GM10266 (cell line): ENCODE measurements around the gene COG5.

Experiments used
- DNase-seq: peaks from one replicate; pipeline ENCODE4 v3.0.0; 2012; ENCODE audit errors: extremely low spot score
- CTCF ChIP-seq: IDR thresholded peaks from 2 replicates; pipeline ENCODE4 v1.5.1; 2012; ENCODE audit warnings: mild to moderate bottlenecking, low read depth; ENCODE audit not compliant: control insufficient read depth, insufficient read depth; ENCODE audit errors: missing control alignments

COG5 gene

GRCh38 chr7:107394831-107395230 lies 168.9 kb downstream of the COG5 start:
- no peak for DNase-seq
- no peak for TF ChIP-seq CTCF

- DNase-seq, result no peak
Observed at GRCh38 chr7:107394276-107394675, 169.4 kb downstream of the COG5 start.

DNA sequence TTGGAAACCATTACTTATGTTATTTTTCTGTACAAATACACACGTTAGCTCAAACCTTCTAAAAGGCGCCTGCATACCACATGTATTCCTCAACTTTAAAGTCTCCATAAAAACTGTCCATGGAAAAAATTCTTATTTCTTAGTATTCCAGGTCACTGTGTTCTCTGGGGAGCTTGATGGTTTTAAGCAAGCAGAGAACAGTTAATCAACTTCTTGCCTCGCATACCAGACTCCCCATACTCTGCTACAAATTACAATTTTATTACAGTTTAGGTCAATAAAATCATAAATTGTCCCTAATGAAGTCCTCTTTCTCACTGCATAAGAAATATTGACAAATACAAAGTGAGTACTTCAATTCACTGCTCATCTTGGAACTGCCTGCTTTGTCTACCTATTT lies 170.9 kb downstream of the COG5 start:
- TF ChIP-seq CTCF, result no peak
- no peak for DNase-seq

More at GRCh38 chr7:107394276-107394675, 169.4 kb downstream of the COG5 start:
- no peak for TF ChIP-seq CTCF

- no peak for DNase-seq
- TF ChIP-seq CTCF, result no peak
Observed at GRCh38 chr7:107390916-107391315, 172.8 kb downstream of the COG5 start.

- no peak for DNase-seq
- no peak for TF ChIP-seq CTCF
Observed at GRCh38 chr7:107388604-107389003, 175.1 kb downstream of the COG5 start.

DNA sequence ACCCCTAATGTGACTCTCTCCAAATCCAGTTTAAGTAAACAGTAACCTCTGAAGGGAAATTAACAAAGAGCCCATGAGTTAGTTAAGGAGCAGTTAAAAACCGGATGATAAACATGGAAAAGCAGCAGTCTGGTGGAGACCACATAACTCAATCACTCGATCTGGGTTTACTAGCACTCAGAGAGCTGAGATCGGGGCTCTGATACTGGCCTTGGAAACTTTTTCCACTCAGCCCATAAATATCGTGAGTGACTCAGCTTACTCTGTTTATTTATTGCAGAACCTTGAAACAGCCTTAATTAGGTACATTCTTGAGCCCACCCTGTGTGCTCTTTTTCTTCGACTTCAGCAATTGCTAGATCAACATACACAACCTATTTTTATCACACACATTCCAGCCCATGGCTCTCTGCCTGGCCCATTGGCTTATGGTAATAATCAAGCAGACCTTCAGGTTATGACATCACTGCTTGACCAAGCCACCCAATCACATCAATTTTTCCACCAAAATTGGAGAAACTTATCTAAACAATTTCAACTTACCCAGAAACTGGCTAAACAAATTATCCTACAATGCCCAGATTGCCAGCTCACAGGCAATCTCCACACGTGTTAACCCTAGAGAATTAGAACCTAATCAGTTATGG lies 176.0 kb downstream of the COG5 start:
- no peak for DNase-seq
- no peak for TF ChIP-seq CTCF

DNA sequence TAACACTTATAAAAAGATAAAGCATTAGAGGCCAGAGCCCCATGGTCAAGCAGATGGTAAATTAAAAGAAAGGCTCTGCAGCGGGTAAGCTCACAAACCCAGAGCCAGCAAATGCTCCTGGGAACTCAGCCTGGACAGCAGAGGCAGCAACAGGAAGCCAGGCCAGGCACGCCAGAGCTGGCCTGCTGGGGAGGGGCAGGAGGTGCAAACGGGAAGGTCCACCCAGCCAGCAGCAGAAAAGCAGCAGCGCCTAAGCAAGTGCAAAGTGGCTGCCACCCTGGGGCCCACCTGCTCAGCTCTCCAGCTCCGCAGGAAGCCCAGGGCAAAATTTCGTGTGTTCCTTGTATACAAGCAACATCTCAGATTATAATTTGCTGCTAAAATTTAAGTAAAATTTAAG lies 176.6 kb downstream of the COG5 start:
- no peak for DNase-seq
- no peak for TF ChIP-seq CTCF
